ENCODE measurements around the gene EEFSEC.

The EEFSEC gene

DNA sequence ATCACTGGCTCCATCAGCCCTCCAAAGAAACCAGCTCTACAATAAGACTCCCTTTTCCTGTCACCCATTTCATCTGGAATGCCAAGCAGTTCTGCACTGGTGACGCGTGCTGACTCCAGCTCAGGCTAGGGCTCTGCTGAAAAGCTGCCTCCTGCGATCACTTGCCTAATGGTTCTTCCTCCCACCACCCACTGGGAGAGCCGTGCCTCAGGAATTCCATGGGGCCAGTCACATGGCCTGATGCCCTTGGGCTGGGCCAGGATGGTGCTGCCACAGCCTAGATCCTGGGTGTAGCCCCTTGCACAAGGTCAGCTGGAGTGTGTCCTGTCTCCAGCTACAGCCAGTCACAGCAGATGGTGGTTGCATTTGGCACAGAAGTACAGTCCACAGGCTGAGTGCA is 214.5 kb downstream of the EEFSEC start:
- H3K27ac ChIP-seq (ENCODE audit: low read length) = no peak overlapping the region
- no peaks in the 10 kb centered on the region for H3K9me2 ChIP-seq (replicated peaks; ENCODE audit: insufficient read depth, low read length)
- no peak overlapping the region for H3K9ac ChIP-seq (ENCODE audit: low read length)
- H3K4me1 ChIP-seq (ENCODE audit: low read length) = no peaks in the 10 kb centered on the region
- no peak overlapping the region for H2AFZ ChIP-seq (ENCODE audit: low read length)
- DNase-seq = no peak
- H3K36me3 ChIP-seq (replicated peaks; ENCODE audit: insufficient read depth, low read length) = no peaks in the 10 kb centered on the region
- no peak overlapping the region for H3K4me3 ChIP-seq (ENCODE audit: low read length)
- no peaks in the 10 kb centered on the region for H3K27me3 ChIP-seq (replicated peaks; ENCODE audit: insufficient read depth, low read length)
- no peaks in the 10 kb centered on the region for H3K79me2 ChIP-seq (ENCODE audit: low read length)
- H3F3A ChIP-seq (ENCODE audit: insufficient read depth, low read length) = no peaks in the 10 kb centered on the region
- H4K20me1 ChIP-seq (ENCODE audit: insufficient read depth, low read length) = no peaks in the 10 kb centered on the region
- H3K4me2 ChIP-seq (ENCODE audit: low read depth, low read length) = no peak overlapping the region
- no peaks in the 10 kb centered on the region for H3K9me3 ChIP-seq (replicated peaks; ENCODE audit: insufficient read depth, low read length)
- no peak for TF ChIP-seq EZH2 (optimal IDR thresholded peaks at IDR 0.05; ENCODE audit: low read depth, low read length)
- no peak for TF ChIP-seq EZH2phosphoT487 (IDR thresholded peaks at IDR 0.05; ENCODE audit: low read length)
- TF ChIP-seq, protein P1, sequence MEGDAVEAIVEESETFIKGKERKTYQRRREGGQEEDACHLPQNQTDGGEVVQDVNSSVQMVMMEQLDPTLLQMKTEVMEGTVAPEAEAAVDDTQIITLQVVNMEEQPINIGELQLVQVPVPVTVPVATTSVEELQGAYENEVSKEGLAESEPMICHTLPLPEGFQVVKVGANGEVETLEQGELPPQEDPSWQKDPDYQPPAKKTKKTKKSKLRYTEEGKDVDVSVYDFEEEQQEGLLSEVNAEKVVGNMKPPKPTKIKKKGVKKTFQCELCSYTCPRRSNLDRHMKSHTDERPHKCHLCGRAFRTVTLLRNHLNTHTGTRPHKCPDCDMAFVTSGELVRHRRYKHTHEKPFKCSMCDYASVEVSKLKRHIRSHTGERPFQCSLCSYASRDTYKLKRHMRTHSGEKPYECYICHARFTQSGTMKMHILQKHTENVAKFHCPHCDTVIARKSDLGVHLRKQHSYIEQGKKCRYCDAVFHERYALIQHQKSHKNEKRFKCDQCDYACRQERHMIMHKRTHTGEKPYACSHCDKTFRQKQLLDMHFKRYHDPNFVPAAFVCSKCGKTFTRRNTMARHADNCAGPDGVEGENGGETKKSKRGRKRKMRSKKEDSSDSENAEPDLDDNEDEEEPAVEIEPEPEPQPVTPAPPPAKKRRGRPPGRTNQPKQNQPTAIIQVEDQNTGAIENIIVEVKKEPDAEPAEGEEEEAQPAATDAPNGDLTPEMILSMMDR (IDR thresholded peaks at IDR 0.05; ENCODE audit: low read length) = no peak

DNA sequence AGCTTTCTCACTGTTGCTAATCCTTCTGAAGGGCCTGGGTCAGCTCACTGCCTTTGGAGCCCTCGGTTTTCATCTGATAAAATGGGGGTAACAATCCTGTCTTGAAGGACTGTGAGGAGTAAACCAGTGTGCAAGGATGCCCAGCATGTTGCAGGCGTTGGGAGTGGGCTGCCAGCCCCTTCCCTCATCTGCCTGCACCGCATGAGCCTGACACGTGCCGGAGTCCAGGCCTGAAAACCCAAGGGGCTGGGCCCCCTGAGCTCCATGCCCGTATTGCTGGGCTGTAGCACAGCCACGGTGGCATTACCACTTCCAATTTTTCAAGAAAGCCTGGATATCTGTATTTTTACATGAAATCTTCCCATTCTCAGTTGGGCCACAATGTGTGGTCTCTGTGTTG is 215.3 kb downstream of the EEFSEC start:
- Histone ChIP-seq H4K20me1 (ENCODE audit: insufficient read depth, low read length) (no peaks in the 10 kb centered on the region), H3K79me2 (ENCODE audit: low read length) (no peaks in the 10 kb centered on the region), H3F3A (ENCODE audit: insufficient read depth, low read length) (no peaks in the 10 kb centered on the region), H2AFZ (ENCODE audit: low read length) (no peak overlapping the region), H3K4me3 (ENCODE audit: low read length) (no peak overlapping the region), H3K9ac (ENCODE audit: low read length) (no peak overlapping the region), H3K27me3 (replicated peaks; ENCODE audit: insufficient read depth, low read length) (no peaks in the 10 kb centered on the region), H3K27ac (ENCODE audit: low read length) (no peak overlapping the region), H3K4me1 (ENCODE audit: low read length) (no peaks in the 10 kb centered on the region), H3K9me2 (replicated peaks; ENCODE audit: insufficient read depth, low read length) (no peaks in the 10 kb centered on the region), H3K4me2 (ENCODE audit: low read depth, low read length) (no peak overlapping the region), H3K9me3 (replicated peaks; ENCODE audit: insufficient read depth, low read length) (no peaks in the 10 kb centered on the region), H3K36me3 (replicated peaks; ENCODE audit: insufficient read depth, low read length) (no peaks in the 10 kb centered on the region)
- DNase-seq = no peak
- TF ChIP-seq EZH2phosphoT487 (IDR thresholded peaks at IDR 0.05; ENCODE audit: low read length) (no peak), EZH2 (optimal IDR thresholded peaks at IDR 0.05; ENCODE audit: low read depth, low read length) (no peak)
- TF ChIP-seq, protein P1 (IDR thresholded peaks at IDR 0.05; ENCODE audit: low read length) = no peak

GRCh38 chr3:128369121-128369703 is 215.9 kb downstream of the EEFSEC start:
- H3K9me3 ChIP-seq (replicated peaks; ENCODE audit: insufficient read depth, low read length) = no peaks in the 10 kb centered on the region
- no peaks in the 10 kb centered on the region for H3K4me1 ChIP-seq (ENCODE audit: low read length)
- H3K4me2 ChIP-seq (ENCODE audit: low read depth, low read length) = no peak overlapping the region
- DNase-seq = no peak
- H3K4me3 ChIP-seq (ENCODE audit: low read length) = no peak overlapping the region
- H4K20me1 ChIP-seq (ENCODE audit: insufficient read depth, low read length) = no peaks in the 10 kb centered on the region
- H3K36me3 ChIP-seq (replicated peaks; ENCODE audit: insufficient read depth, low read length) = no peaks in the 10 kb centered on the region
- no peaks in the 10 kb centered on the region for H3K27me3 ChIP-seq (replicated peaks; ENCODE audit: insufficient read depth, low read length)
- no peak overlapping the region for H3K27ac ChIP-seq (ENCODE audit: low read length)
- H3K9me2 ChIP-seq (replicated peaks; ENCODE audit: insufficient read depth, low read length) = no peaks in the 10 kb centered on the region
- H3K79me2 ChIP-seq (ENCODE audit: low read length) = no peaks in the 10 kb centered on the region
- H2AFZ ChIP-seq (ENCODE audit: low read length) = no peak overlapping the region
- TF ChIP-seq, protein P1 (IDR thresholded peaks at IDR 0.05; ENCODE audit: low read length) = no peak
- TF ChIP-seq EZH2 (optimal IDR thresholded peaks at IDR 0.05; ENCODE audit: low read depth, low read length) (no peak), EZH2phosphoT487 (IDR thresholded peaks at IDR 0.05; ENCODE audit: low read length) (no peak)
- H3K9ac ChIP-seq (ENCODE audit: low read length) = no peak overlapping the region
- no peaks in the 10 kb centered on the region for H3F3A ChIP-seq (ENCODE audit: insufficient read depth, low read length)

All from MM.1S (cell line).